ENCODE data around the gene KCNG1.

GRCh38 chr20:50993876-50994275 lies 29.0 kb downstream of the KCNG1 start:
- TF ChIP-seq CTCF (IDR thresholded peaks at IDR 0.05; ENCODE audit: low read length) (no peak), EZH2phosphoT487 (IDR thresholded peaks at IDR 0.05; ENCODE audit: low read length) (no peak)
